ENCODE measurements around the gene PDCD1. TPM values are rescaled to one million over a fixed set of nuclear protein-coding genes. Genes with fewer than 3 reads are reported as not detected.

Gene PDCD1
- total RNA-seq, 8 experiments from 2014 or later: 0.11 to 0.49 (median 0.19) TPM; not detected in 1

GRCh38 chr2:241891988-241892298 is 33.2 kb upstream of the PDCD1 start:
- H3K4me1 ChIP-seq (replicated peaks in 1 of 2): peaks cover 14 to 15% of the 10 kb centered on the region in 2 donors
- 33 to 100% (median 76%) methylated on average over 1 to 3 of the region's 3 CpGs; no CpG with 5 or more reads in 4 of the 10 experiments for WGBS, 10 experiments
- no peak for ATAC-seq (replicated peaks in 6 of 8)
- H3K27ac ChIP-seq: peak overlapping the region; percentile 42 to 49
- H3K4me3 ChIP-seq: no peak overlapping the region
- in situ Hi-C loops (cut with MboI; ENCODE audit: low pct_unique_long_range_greater_than_20kb in 2 of 9, low sequenced_read_pairs in 9 of 9, unreplicated experiment in 9 of 9): no loop called here

DNA sequence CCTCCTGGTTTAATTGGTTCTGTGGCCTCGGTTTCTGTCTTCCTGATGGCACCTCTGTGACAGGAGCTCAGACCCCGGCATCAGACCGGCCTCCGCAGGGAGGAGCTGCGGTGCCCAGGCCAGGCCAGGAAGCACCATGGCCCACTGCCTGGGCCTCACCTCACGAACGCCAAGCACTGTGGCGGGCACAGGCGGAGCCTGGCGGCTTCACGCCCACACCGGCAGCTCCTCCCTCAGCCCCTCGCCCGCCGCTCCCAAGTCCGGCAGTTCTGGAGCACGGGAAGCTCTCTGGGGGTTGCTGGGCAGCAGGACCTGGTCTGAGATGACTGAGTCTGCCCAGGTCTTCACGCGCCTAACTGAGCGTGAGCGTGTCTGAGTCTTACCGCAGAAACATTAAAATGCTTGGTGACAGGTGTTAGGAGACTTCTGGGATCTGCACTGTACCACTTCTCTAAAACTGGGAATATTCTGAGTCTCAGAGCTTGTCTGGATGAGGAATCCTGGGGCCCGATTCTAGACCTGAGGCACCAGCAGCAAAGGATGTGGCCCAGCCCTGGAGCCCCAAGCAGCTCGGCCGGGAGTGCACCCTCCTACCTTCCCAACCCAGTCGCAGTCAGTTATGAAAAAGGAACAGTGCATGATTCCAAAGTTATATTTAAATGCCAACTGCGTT is 32.8 kb upstream of the PDCD1 start:
- no peak for ATAC-seq (replicated peaks in 6 of 8)
- peak overlapping the region in 1 of 2 donors; percentile 49 for H3K27ac ChIP-seq

GRCh38 chr2:241890524-241891235 is 32.0 kb upstream of the PDCD1 start:
- no peak for ATAC-seq (replicated peaks in 6 of 8)
- H3K4me1 ChIP-seq (replicated peaks in 1 of 2): peaks cover 24 to 28% of the 10 kb centered on the region in 2 donors
- no peak overlapping the region for H3K27ac ChIP-seq
- WGBS, 10 experiments: 75 to 100% (median 88%) methylated on average over 1 to 9 of the region's 29 CpGs; no CpG with 5 or more reads in 4 of the 10 experiments
- in situ Hi-C loops (cut with MboI; ENCODE audit: low pct_unique_long_range_greater_than_20kb in 2 of 9, low sequenced_read_pairs in 9 of 9, unreplicated experiment in 9 of 9): no loop called here
- no peak overlapping the region for H3K4me3 ChIP-seq

More for the DNA sequence above, 32.8 kb upstream of the PDCD1 start:
- H3K4me1 ChIP-seq (replicated peaks in 1 of 2): peaks cover 16 to 20% of the 10 kb centered on the region in 2 donors
- H3K4me3 ChIP-seq: no peak overlapping the region
- 17 to 95% (median 84%) methylated on average over 1 to 17 of the region's 27 CpGs; no CpG with 5 or more reads in 2 of the 10 experiments for WGBS, 10 experiments
- in situ Hi-C loops (cut with MboI; ENCODE audit: low pct_unique_long_range_greater_than_20kb in 2 of 9, low sequenced_read_pairs in 9 of 9, unreplicated experiment in 9 of 9): no loop called here

- in situ Hi-C loops (cut with MboI; ENCODE audit: low pct_unique_long_range_greater_than_20kb in 2 of 9, low sequenced_read_pairs in 9 of 9, unreplicated experiment in 9 of 9): no loop called here
- WGBS, 10 experiments: 100% methylated on average over 1 of the region's 6 CpGs; no CpG with 5 or more reads in 9 of the 10 experiments
- ATAC-seq (replicated peaks in 6 of 8): no peak
- H3K4me1 ChIP-seq (replicated peaks in 1 of 2): peaks cover 31 to 35% of the 10 kb centered on the region in 2 donors
- H3K27ac ChIP-seq: no peak overlapping the region
- no peak overlapping the region for H3K4me3 ChIP-seq
Observed at GRCh38 chr2:241888641-241889040, 29.9 kb upstream of the PDCD1 start.

DNA sequence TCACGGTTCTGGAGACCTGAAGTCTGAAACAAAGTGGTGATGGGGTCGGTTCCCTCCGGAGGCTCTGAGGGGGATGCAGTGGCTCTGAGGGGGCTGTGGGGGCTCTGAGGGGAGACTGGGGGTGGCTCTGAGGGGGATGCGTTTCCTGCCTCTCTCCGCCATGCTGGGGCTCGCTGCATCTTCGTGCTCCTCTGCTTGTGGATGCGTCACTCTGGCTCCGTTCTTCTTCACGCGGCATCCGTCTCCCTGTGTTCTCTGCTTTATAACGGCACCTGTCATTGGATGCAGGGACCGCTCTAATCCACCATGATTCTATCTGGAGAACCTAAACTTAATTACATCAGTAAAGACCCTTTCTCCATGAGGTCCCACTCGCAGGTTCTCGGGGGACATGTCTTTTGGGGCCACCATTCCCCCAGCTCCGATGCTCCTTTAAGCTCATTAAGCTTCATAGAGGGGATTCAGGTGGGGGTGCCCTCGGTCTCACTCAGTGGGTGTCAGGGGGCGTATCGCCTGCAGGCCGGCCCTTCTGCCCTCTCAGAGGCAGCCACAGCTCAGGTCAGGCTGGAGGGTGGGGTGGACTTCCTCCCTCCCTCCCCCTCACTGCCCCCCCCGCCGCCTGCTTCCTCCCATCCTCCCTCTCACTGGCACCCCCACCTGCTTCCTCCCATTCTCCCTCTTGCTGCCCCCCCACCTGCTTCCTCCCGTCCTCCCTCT is 29.3 kb upstream of the PDCD1 start:
- Histone ChIP-seq H3K4me3 (no peak overlapping the region), H3K4me1 (replicated peaks in 1 of 2) (peaks cover 35 to 38% of the 10 kb centered on the region in 2 donors), H3K27ac (no peak overlapping the region)
- in situ Hi-C loops (cut with MboI; ENCODE audit: low pct_unique_long_range_greater_than_20kb in 2 of 9, low sequenced_read_pairs in 9 of 9, unreplicated experiment in 9 of 9): no loop called here
- no peak for ATAC-seq (replicated peaks in 6 of 8)
- WGBS, 10 experiments: 86 to 95% methylated on average over 4 to 11 of the region's 24 CpGs; no CpG with 5 or more reads in 8 of the 10 experiments

- H3K27ac ChIP-seq: no peak overlapping the region
- in situ Hi-C loops (cut with MboI; ENCODE audit: low pct_unique_long_range_greater_than_20kb in 2 of 9, low sequenced_read_pairs in 9 of 9, unreplicated experiment in 9 of 9): no loop called here
- H3K4me3 ChIP-seq: no peak overlapping the region
- 80 to 100% (median 93%) methylated on average over 1 to 7 of the region's 19 CpGs; no CpG with 5 or more reads in 4 of the 10 experiments for WGBS, 10 experiments
- H3K4me1 ChIP-seq (replicated peaks in 1 of 2): peaks cover 35 to 36% of the 10 kb centered on the region in 2 donors
- no peak for ATAC-seq (replicated peaks in 6 of 8)
Observed at GRCh38 chr2:241886840-241887447, 28.2 kb upstream of the PDCD1 start.

DNA sequence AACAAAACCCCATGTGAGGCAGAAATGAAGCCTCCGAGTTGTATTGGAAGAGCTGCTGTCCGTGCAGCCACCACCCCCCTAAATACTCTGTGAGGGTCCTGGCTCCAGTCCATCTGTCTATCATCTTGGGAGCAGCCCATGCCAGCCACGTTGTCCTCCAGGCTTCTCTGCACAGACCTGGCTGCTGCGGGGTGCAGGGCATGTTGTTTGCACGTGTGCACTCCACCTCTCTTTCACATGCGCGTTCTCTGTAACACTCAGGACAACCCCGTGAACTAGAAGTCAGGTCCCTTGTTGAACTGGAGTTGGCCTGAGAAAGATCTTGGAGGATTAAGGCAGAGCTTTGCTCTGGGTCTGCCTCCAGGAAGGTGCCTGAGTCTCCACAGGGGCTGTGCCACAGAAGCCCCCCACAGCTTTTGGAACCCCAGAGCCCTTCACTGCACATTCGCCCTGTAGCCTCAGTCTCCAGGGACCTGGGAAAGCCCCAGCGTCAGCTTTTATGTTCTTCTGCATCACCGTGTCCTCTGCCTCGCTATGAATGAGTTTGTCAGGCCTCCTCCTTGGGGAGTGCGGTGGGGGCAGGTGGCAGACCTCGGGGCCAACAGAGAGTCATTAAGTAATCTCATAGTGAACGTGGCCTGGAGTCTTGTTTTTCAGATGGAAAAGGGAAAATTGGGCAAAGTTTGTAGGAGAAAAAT is 27.4 kb upstream of the PDCD1 start:
- WGBS, 10 experiments: 35 to 80% (median 40%) methylated on average over 1 to 9 of the region's 15 CpGs; no CpG with 5 or more reads in 5 of the 10 experiments
- no peak for ATAC-seq (replicated peaks in 6 of 8)
- in situ Hi-C loops (cut with MboI; ENCODE audit: low pct_unique_long_range_greater_than_20kb in 2 of 9, low sequenced_read_pairs in 9 of 9, unreplicated experiment in 9 of 9): no loop called here

DNA sequence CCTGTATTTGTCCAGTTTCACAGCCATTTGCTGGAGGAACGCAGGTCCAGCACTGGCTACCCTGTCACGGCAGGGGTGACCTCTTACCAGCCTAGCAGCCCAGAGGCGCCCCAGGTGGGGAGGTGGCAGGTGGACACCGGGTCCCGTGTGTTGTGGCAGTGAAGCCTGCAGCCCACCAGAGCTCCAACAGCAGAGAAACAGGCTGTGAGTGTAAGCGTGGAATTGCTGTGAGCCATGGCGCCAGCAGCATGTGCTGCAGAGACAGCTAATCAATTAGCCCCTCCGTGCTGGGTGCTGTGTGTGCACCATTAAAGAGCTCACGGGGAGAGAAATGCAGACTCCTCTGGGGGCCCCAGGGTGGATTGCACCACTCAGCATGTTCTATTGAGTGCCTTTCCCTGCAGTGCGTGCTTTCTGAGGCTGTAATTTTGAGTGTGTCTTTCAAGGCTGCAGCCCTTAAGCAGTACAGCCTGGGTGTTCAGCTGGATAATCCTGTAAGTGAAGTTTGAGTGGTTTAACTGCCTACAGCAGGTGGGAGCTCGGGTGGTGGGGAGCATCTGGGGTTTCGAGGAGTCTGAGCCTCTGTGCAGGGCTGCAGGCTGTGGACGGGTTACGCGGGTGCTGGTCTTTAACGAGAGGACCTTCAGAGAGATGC is 26.7 kb upstream of the PDCD1 start:
- H3K4me1 ChIP-seq (replicated peaks in 1 of 2): peaks cover 39% of the 10 kb centered on the region in 2 donors
- 43 to 100% (median 65%) methylated on average over 1 to 4 of the region's 16 CpGs; no CpG with 5 or more reads in 5 of the 10 experiments for WGBS, 10 experiments
- in situ Hi-C loops (cut with MboI; ENCODE audit: low pct_unique_long_range_greater_than_20kb in 2 of 9, low sequenced_read_pairs in 9 of 9, unreplicated experiment in 9 of 9): no loop called here
- ATAC-seq (replicated peaks in 6 of 8): peak in 5 of 8 experiments; percentile 6 to 27 (median 20)
- no peak overlapping the region for H3K4me3 ChIP-seq
- peak overlapping the region; percentile 50 to 61 for H3K27ac ChIP-seq

More for the DNA sequence above, 27.4 kb upstream of the PDCD1 start:
- peak overlapping the region; percentile 50 to 61 for H3K27ac ChIP-seq
- H3K4me3 ChIP-seq: no peak overlapping the region
- H3K4me1 ChIP-seq (replicated peaks in 1 of 2): peaks cover 34% of the 10 kb centered on the region in 2 donors

DNA sequence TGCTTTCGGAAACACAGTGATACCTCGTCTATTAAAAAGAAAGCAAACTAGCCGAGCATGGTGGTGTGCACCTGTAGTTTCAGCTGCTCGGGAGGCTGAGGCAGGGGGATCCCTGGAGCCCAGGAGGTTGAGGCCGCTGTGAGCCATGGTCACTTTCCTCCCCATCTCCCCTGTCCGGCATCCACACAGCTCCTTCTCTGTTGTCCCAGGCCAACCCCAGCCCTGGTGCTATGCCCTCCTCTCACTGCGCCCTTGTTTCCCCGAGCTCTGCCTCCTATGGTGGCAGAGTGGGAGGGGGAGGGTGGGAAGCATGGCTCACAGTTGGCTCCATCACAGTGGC is 26.2 kb upstream of the PDCD1 start:
- 89 to 100% (median 96%) methylated on average over 1 to 3 of the region's 8 CpGs; no CpG with 5 or more reads in 4 of the 10 experiments for WGBS, 10 experiments
- H3K27ac ChIP-seq: peak overlapping the region; percentile 50 to 61
- H3K4me3 ChIP-seq: no peak overlapping the region
- H3K4me1 ChIP-seq (replicated peaks in 1 of 2): peaks cover 39% of the 10 kb centered on the region in 2 donors
- no peak for ATAC-seq (replicated peaks in 6 of 8)
- in situ Hi-C loops (cut with MboI; ENCODE audit: low pct_unique_long_range_greater_than_20kb in 2 of 9, low sequenced_read_pairs in 9 of 9, unreplicated experiment in 9 of 9): no loop called here

DNA sequence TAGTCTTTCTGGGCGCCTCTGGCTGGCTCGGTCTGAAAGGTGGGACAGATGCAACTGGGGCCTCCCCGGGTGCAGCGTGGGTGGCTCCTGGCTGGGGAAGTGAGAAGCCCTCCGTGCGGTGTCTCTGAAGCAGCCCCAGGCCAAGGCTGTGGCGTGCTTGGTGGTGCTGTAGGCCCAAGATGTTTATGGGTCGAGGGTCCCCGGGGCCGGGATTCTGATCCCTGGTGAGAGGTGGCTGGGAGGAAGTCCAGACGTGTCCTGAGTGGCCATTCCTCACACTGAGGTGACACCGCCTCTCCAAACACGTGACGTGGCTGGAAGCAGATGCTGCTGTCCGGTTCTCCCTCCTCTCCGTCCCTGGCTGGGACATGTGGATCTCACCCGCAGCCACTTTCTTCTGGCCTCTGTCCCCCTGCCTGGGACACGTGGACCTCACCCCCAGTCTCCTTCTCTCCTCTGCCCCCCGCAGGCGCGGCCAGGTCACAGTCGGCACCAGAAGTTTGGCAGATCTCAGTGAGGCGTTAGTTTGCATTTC is 23.5 kb upstream of the PDCD1 start:
- 0 to 40% (median 15%) methylated on average over 1 to 6 of the region's 23 CpGs; no CpG with 5 or more reads in 5 of the 10 experiments for WGBS, 10 experiments
- Histone ChIP-seq H3K27ac (peak overlapping the region; percentile 62 to 90), H3K4me1 (replicated peaks in 1 of 2) (peaks cover 45 to 46% of the 10 kb centered on the region in 2 donors), H3K4me3 (peak overlapping the region; percentile 12 to 34 (median 22))
- peak; percentile 32 to 67 (median 50) for ATAC-seq (replicated peaks in 6 of 8)
- in situ Hi-C loops (cut with MboI; ENCODE audit: low pct_unique_long_range_greater_than_20kb in 2 of 9, low sequenced_read_pairs in 9 of 9, unreplicated experiment in 9 of 9): no loop called here

- Histone ChIP-seq H3K4me3 (peak overlapping the region; percentile 32 to 43 (median 41)), H3K27ac (peak overlapping the region in 1 of 2 donors; percentile 58), H3K4me1 (replicated peaks in 1 of 2) (peaks cover 30 to 36% of the 10 kb centered on the region in 2 donors)
- WGBS, 10 experiments: 93 to 100% (median 96%) methylated on average over 1 to 5 of the region's 16 CpGs; no CpG with 5 or more reads in 7 of the 10 experiments
- in situ Hi-C loops (cut with MboI; ENCODE audit: low pct_unique_long_range_greater_than_20kb in 2 of 9, low sequenced_read_pairs in 9 of 9, unreplicated experiment in 9 of 9): no loop called here
- ATAC-seq (replicated peaks in 6 of 8): no peak
Observed at GRCh38 chr2:241880311-241881073, 21.8 kb upstream of the PDCD1 start.
